PC-9 (cell line): ENCODE measurements around the gene HS6ST3. TPM values are rescaled to one million over a fixed set of nuclear protein-coding genes. Genes with fewer than 3 reads are reported as not detected.

Experiments
- BruUV-seq: library from RNA; stranded (reverse); fragments of 400-500 nt; replicated peaks from 2 replicates; lab custom pipeline; 2021; lab: Mats Ljungman, UMichigan
- CTCF ChIA-PET: fragments of 300-600 bp; sonication (Branson Sonifier 250); formaldehyde crosslinking; loops from one replicate; lab custom pipeline; 2022; ENCODE audit warnings: antibody characterized with exemption; lab: Charles Lee
- POLR2A ChIA-PET: fragments of 300-600 bp; sonication (Branson Sonifier 250); formaldehyde crosslinking; loops from one replicate; lab custom pipeline; 2022; ENCODE audit warnings: antibody characterized with exemption; ENCODE audit not compliant: unreplicated experiment; lab: Charles Lee
- DNase-seq, 2 experiments: peaks; one replicate each; pipeline versions ENCODE4 v3.0.0 to v3.0.0-alpha.2; 2015 to 2022; ENCODE audit warnings: mixed read lengths in 1 of 2
- H2AFZ ChIP-seq: fragments of 200-600 bp; sonication (generic); 2 replicates; pipeline ENCODE4 v1.8.1; 2017; ENCODE audit warnings: antibody characterized with exemption
- H3F3A ChIP-seq: fragments of 200-600 bp; sonication (generic); 2 replicates; pipeline ENCODE4 v1.8.1; 2017; ENCODE audit warnings: antibody characterized with exemption, mild to moderate bottlenecking, low read depth; ENCODE audit not compliant: insufficient read depth
- H3K27ac ChIP-seq: fragments of 200-600 bp; sonication (generic); 2 replicates; pipeline ENCODE4 v1.6.1; 2016; ENCODE audit warnings: mixed run types
- H3K27me3 ChIP-seq: fragments of 200-600 bp; sonication (generic); 2 replicates; pipeline ENCODE4 v1.6.1; 2016; ENCODE audit warnings: low read depth, mixed run types; ENCODE audit not compliant: insufficient read depth
- H3K36me3 ChIP-seq: fragments of 200-600 bp; sonication (generic); 2 replicates; pipeline ENCODE4 v1.6.1; 2016; ENCODE audit warnings: low read depth, mixed run types
- H3K4me1 ChIP-seq: fragments of 200-600 bp; sonication (generic); replicated peaks from 2 replicates; pipeline ENCODE4 v1.6.1; 2016; ENCODE audit warnings: mixed run types; ENCODE audit not compliant: insufficient read depth
- H3K4me2 ChIP-seq: fragments of 200-600 bp; sonication (generic); 2 replicates; pipeline ENCODE4 v1.6.1; 2017; ENCODE audit warnings: mixed run types
- H3K4me3 ChIP-seq: fragments of 200-600 bp; sonication (generic); 2 replicates; pipeline ENCODE4 v1.6.1; 2016; ENCODE audit warnings: mixed run types
- H3K79me2 ChIP-seq: fragments of 200-600 bp; sonication (generic); 2 replicates; pipeline ENCODE4 v1.6.1; 2017; ENCODE audit warnings: low read depth, mixed run types
- H3K9me2 ChIP-seq: fragments of 200-600 bp; sonication (generic); 2 replicates; pipeline ENCODE4 v1.8.1; 2017; ENCODE audit warnings: mild to moderate bottlenecking; ENCODE audit not compliant: insufficient read depth
- H3K9me3 ChIP-seq: fragments of 200-600 bp; sonication (generic); 2 replicates; pipeline ENCODE4 v1.8.1; 2016; ENCODE audit warnings: low read depth; ENCODE audit not compliant: insufficient read depth
- H4K20me1 ChIP-seq: fragments of 200-600 bp; sonication (generic); 2 replicates; pipeline ENCODE4 v1.8.1; 2017; ENCODE audit not compliant: insufficient read depth
- EZH2 ChIP-seq: fragments of 200-600 bp; sonication (generic); IDR thresholded peaks from 2 replicates; pipeline ENCODE4 v1.8.0; 2017; ENCODE audit warnings: antibody characterized with exemption, low read depth
- intact Hi-C: fragments of 100-400 bp; cut with micrococcal nuclease; formaldehyde crosslinking; loops from one replicate; pipeline ENCODE4 v1.10.0; 2022; ENCODE audit not compliant: unreplicated experiment
- total RNA-seq: library from RNA; stranded (reverse); gene quantifications from 2 replicates; pipeline ENCODE4 v1.2.3, GENCODE V29; 2021
- TF ChIP-seq, protein P1 (sequence below): fragments of 200-600 bp; sonication (generic); conservative IDR thresholded peaks from 2 replicates; pipeline ENCODE4 v1.6.1; 2017; ENCODE audit warnings: mixed run types, antibody characterized with exemption, mild to moderate bottlenecking, moderate library complexity

HS6ST3 gene
- total RNA-seq, 1 experiment from 2014 or later, result not detected

DNA sequence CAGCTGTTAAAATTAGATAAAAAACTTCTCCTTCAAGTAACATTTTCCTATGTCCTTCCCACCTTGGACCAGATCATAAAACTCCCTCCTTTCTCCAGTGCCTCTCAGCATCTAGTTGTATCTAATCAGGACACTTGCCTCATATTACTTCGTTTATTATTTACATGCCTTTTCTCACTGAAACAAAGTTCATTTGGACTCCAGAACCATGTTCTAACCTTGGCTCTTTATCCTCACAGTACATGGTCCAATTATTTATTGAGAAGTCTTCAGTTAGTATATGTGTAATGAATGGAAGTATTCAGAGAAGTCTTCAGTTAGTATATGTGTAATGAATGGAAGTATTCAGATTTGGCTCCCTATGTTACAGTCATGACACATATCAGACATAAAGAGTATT lies 561.7 kb downstream of the HS6ST3 start:
- intact Hi-C loops, result no loop called here
- Histone ChIP-seq H3K9me3 (no peaks in the 10 kb centered on the region), H3K36me3 (no peaks in the 10 kb centered on the region), H4K20me1 (no peaks in the 10 kb centered on the region), H3K9me2 (no peaks in the 10 kb centered on the region), H3K4me1 (no peaks in the 10 kb centered on the region), H3K27ac (no peak overlapping the region), H2AFZ (no peak overlapping the region), H3F3A (no peaks in the 10 kb centered on the region), H3K4me2 (no peak overlapping the region), H3K27me3 (no peaks in the 10 kb centered on the region), H3K4me3 (no peak overlapping the region), H3K79me2 (no peaks in the 10 kb centered on the region)
- ChIA-PET POLR2A (no interaction called here), CTCF (no interaction called here)
- TF ChIP-seq, protein P1, sequence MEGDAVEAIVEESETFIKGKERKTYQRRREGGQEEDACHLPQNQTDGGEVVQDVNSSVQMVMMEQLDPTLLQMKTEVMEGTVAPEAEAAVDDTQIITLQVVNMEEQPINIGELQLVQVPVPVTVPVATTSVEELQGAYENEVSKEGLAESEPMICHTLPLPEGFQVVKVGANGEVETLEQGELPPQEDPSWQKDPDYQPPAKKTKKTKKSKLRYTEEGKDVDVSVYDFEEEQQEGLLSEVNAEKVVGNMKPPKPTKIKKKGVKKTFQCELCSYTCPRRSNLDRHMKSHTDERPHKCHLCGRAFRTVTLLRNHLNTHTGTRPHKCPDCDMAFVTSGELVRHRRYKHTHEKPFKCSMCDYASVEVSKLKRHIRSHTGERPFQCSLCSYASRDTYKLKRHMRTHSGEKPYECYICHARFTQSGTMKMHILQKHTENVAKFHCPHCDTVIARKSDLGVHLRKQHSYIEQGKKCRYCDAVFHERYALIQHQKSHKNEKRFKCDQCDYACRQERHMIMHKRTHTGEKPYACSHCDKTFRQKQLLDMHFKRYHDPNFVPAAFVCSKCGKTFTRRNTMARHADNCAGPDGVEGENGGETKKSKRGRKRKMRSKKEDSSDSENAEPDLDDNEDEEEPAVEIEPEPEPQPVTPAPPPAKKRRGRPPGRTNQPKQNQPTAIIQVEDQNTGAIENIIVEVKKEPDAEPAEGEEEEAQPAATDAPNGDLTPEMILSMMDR, result no peak
- TF ChIP-seq EZH2, result no peak
- DNase-seq, result no peak
- BruUV-seq, result no TSS peak

DNA sequence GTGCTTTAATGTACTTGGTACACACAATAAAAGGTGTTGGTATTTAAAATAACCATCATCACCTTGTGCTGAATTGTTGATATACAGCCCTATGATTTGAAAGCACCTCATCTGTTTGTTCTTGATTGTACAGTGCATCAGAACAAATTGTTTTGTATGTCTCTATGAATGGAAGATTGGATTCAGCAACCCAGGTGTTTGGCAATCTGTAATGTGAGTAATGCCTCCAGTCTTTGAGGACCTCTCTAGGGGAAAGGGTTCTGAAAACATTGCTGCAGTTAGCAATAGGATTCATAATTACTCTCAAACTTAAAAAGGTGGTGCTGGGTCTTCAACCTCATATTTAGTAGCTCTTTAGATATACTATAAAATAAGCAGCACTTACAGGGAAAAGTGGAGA lies 562.6 kb downstream of the HS6ST3 start:
- no peak overlapping the region for H3K4me3 ChIP-seq
- TF ChIP-seq, protein P1, result no peak
- TF ChIP-seq EZH2, result no peak
- no peak overlapping the region for H3K4me2 ChIP-seq
- intact Hi-C loops, result no loop called here
- H3K27me3 ChIP-seq, result no peaks in the 10 kb centered on the region
- no peaks in the 10 kb centered on the region for H3K9me2 ChIP-seq
- H3K4me1 ChIP-seq, result no peaks in the 10 kb centered on the region
- ChIA-PET POLR2A (no interaction called here), CTCF (interaction anchor here (0.6 kb wide), 1 partner anchor 12 kb away, joined by 3 read pairs; no protein-coding TSS in a partner anchor)
- H2AFZ ChIP-seq, result no peak overlapping the region
- DNase-seq, result no peak
- no peaks in the 10 kb centered on the region for H3K9me3 ChIP-seq
- no peaks in the 10 kb centered on the region for H3K79me2 ChIP-seq
- H4K20me1 ChIP-seq, result no peaks in the 10 kb centered on the region
- no peak overlapping the region for H3K27ac ChIP-seq
- no peaks in the 10 kb centered on the region for H3F3A ChIP-seq
- H3K36me3 ChIP-seq, result no peaks in the 10 kb centered on the region
- no TSS peak for BruUV-seq

DNA sequence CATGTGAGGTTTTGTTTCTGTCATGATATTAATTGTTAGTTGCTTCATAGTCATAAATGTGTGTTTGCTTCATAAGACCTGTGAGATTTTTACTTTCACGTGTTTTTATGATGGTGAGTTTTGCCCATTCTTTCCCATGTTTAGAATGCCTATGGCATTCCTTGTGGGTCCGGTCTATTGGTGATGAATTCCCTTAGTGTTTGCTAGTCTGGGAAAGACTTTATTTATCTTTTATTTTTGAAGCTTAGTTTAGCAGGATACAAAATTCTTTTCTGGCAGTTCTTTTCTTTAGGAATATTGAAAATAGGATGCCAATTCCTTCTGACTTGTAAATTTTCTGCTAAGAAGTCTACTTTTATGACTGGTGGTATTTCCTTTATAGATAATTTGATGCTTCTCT lies 571.7 kb downstream of the HS6ST3 start:
- Histone ChIP-seq H3K27me3 (no peaks in the 10 kb centered on the region), H3K9me2 (no peaks in the 10 kb centered on the region), H3K27ac (no peak overlapping the region), H3K4me1 (no peaks in the 10 kb centered on the region), H2AFZ (no peak overlapping the region), H3K4me3 (no peak overlapping the region), H3K36me3 (no peaks in the 10 kb centered on the region), H3K79me2 (no peaks in the 10 kb centered on the region), H3K9me3 (no peaks in the 10 kb centered on the region; the same call in 1 of the 2 replicates), H3K4me2 (no peak overlapping the region), H4K20me1 (no peaks in the 10 kb centered on the region), H3F3A (no peaks in the 10 kb centered on the region)
- DNase-seq, result no peak
- intact Hi-C loops, result no loop called here
- TF ChIP-seq, protein P1, result no peak
- TF ChIP-seq EZH2, result no peak
- POLR2A ChIA-PET, result no interaction called here
- BruUV-seq, result no TSS peak
- CTCF ChIA-PET, result no interaction called here
